ENCODE results near the gene PCNX4. TPM values are rescaled to one million over a fixed set of nuclear protein-coding genes. Genes with fewer than 3 reads are reported as not detected.

The PCNX4 gene
- total RNA-seq, 3 donors from 2014 or later = 32.6 to 85.9 (median 53.7) TPM

DNA sequence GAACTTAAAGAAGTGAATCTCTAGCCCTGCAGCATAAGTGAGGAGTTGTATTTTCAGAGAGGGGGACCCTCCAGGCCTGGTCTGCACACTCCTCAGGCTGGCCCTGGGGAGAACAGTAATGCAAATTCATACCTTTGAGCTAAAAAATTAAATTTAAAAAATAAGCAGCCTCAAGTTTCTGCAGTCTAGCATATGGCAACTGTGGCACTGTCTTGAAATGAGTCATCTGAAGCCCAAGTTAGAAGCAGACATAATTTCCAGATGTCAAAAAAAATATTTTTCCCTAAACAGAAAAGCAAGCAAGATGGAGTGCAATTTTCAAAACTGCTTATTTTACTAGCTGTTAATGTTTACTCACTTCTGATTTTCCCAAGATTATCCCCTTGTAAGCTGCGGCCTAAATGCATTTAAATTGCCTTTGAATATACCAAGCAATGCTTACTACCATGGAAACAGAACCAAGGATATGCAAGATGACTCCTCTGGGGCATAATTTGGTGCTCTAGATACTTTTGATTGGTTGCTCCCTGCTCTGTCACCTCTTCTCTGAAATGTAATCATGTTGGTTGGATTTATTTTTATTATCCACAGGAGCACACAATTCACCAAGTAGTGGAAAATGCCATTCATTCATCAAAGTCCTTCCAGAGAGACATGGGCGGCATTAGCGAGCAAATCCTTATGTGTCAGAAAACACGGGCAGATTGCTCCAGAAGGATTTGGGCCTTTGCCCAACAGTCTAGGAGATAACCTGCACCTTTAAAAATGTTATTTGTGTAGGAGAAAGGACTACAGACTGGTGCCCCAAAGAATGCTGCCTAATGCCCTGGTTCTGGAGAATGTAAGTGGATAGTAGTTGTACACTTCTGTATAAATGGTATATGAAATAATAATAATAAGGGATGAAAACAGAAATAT is 98.5 kb downstream of the PCNX4 start:
- Histone ChIP-seq H3K4me3 (no peak overlapping the region), H3K27me3 (no peaks in the 10 kb centered on the region), H3K9me3 (no peaks in the 10 kb centered on the region), H3K27ac (no peak overlapping the region), H3K4me1 (no peaks in the 10 kb centered on the region), H3K36me3 (no peaks in the 10 kb centered on the region)
- intact Hi-C loops (cut with DNase I; ENCODE audit: low total_unique reads) = loop anchor here (10.0 kb wide), 1 partner anchor 125 kb away; no protein-coding TSS in a partner anchor
- DNase-seq (ENCODE audit: low spot score in 2 of 2) = no peak
- TF ChIP-seq POLR2A (IDR thresholded peaks at IDR 0.05) = no peak
- TF ChIP-seq, protein P1, sequence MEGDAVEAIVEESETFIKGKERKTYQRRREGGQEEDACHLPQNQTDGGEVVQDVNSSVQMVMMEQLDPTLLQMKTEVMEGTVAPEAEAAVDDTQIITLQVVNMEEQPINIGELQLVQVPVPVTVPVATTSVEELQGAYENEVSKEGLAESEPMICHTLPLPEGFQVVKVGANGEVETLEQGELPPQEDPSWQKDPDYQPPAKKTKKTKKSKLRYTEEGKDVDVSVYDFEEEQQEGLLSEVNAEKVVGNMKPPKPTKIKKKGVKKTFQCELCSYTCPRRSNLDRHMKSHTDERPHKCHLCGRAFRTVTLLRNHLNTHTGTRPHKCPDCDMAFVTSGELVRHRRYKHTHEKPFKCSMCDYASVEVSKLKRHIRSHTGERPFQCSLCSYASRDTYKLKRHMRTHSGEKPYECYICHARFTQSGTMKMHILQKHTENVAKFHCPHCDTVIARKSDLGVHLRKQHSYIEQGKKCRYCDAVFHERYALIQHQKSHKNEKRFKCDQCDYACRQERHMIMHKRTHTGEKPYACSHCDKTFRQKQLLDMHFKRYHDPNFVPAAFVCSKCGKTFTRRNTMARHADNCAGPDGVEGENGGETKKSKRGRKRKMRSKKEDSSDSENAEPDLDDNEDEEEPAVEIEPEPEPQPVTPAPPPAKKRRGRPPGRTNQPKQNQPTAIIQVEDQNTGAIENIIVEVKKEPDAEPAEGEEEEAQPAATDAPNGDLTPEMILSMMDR (IDR thresholded peaks at IDR 0.05) = no peak
- TF ChIP-seq POLR2AphosphoS5 (IDR thresholded peaks at IDR 0.05) = no peak

DNA sequence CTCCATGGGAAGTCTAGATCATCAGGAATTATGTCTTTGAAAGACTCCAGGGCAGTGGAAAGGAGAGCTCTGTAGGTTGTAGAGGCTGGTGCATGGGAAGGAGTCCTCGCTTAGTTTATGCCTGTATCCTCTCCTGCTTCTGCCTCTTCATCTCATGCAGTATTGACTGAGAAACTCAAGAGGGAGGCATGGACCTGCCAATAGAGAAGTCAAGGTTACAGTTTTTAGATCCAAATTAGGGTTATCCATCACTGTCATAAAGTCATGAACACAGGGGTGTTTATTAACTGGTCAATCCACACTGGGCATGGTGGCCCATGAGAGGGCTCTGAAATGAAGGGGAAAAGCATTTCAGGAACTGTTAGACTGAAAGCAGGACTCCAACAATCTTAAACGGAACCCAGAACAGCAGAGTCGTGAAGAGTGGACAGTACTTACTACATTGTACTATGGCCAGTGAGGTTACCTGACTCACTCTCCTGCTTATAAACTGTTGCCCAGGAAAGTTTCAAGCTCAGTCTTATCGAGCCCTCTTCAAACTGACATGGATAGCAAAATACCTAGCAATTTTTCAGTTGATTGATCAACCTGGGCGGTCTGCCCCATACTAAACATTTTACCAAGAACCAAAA is 103.6 kb downstream of the PCNX4 start:
- H3K27me3 ChIP-seq = no peaks in the 10 kb centered on the region
- TF ChIP-seq, protein P1 (IDR thresholded peaks at IDR 0.05) = no peak
- no peak for TF ChIP-seq POLR2AphosphoS5 (IDR thresholded peaks at IDR 0.05)
- no peak for TF ChIP-seq POLR2A (IDR thresholded peaks at IDR 0.05)
- H3K4me1 ChIP-seq = no peaks in the 10 kb centered on the region
- intact Hi-C loops (cut with DNase I; ENCODE audit: low total_unique reads) = no loop called here
- H3K4me3 ChIP-seq = no peak overlapping the region
- H3K27ac ChIP-seq = no peak overlapping the region
- H3K36me3 ChIP-seq = no peaks in the 10 kb centered on the region
- H3K9me3 ChIP-seq = peaks cover 2 to 9% of the 10 kb centered on the region in 2 donors
- DNase-seq (ENCODE audit: low spot score in 2 of 2) = no peak

DNA sequence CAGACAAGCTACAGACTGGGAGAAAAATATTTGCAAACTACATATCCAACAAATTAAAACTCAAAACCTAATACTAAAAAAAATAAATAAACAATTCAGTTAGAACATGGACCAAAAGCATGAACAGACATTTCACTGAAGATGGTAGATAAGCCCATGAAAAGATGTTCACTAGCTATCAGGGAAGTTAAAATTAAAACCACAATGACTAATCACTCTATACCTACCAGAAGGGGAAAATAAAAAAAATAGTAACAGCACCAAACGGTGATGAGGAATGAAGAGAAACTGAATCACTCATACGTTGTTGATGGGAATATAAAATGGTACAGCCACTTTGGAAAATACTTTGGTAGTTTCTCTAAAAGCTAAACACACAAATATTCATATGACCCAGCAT is 104.6 kb downstream of the PCNX4 start:
- Histone ChIP-seq H3K36me3 (no peaks in the 10 kb centered on the region), H3K27me3 (no peaks in the 10 kb centered on the region), H3K9me3 (peaks cover 2 to 9% of the 10 kb centered on the region in 2 donors), H3K4me3 (no peak overlapping the region), H3K27ac (no peak overlapping the region), H3K4me1 (no peaks in the 10 kb centered on the region)
- intact Hi-C loops (cut with DNase I; ENCODE audit: low total_unique reads) = no loop called here
- TF ChIP-seq POLR2A (IDR thresholded peaks at IDR 0.05) (no peak), POLR2AphosphoS5 (IDR thresholded peaks at IDR 0.05) (no peak)
- TF ChIP-seq, protein P1 (IDR thresholded peaks at IDR 0.05) = no peak
- no peak for DNase-seq (ENCODE audit: low spot score in 2 of 2)

DNA sequence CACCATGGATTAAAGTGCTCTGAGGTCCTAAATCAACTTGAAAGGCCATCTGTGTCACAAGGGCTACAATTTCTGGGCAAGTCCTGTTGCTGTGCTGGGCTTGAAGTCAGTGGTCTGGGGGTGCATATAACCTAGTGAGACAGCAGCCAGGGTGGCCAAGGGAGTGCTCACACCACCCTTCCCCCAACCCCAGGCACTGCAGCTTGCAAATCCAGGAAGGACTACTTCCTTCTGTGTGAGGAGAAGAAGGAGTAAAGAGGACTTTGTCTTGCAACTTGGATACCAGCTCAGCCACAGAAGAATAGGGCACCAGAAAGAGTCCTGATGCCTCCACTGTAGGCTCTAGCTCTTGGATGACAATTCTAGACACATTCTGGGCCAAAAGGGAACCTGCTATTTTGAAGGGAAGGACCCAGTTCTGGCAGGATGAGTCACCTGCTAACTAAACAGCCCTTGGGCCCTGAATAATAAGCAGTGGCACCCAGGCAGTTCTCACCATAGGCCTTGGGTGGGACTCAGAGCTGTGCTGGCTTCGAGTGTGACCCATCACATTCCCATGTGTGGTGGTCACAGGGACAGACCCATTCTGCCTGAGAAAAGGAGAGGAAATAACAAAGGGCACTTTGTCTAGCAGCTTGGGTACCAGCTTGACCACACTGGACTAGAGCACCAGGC is 106.0 kb downstream of the PCNX4 start:
- Histone ChIP-seq H3K4me1 (no peaks in the 10 kb centered on the region), H3K27ac (no peak overlapping the region), H3K36me3 (no peaks in the 10 kb centered on the region), H3K4me3 (no peak overlapping the region), H3K27me3 (no peaks in the 10 kb centered on the region), H3K9me3 (peaks cover 2 to 9% of the 10 kb centered on the region in 2 donors)
- no peak for DNase-seq (ENCODE audit: low spot score in 2 of 2)
- TF ChIP-seq POLR2AphosphoS5 (IDR thresholded peaks at IDR 0.05) = no peak
- no peak for TF ChIP-seq POLR2A (IDR thresholded peaks at IDR 0.05)
- TF ChIP-seq, protein P1 (IDR thresholded peaks at IDR 0.05) = no peak
- intact Hi-C loops (cut with DNase I; ENCODE audit: low total_unique reads) = no loop called here

Measured in breast epithelium (tissue), 4 donors.